ENCODE results near the gene ALDH1L2. TPM values are rescaled to one million over a fixed set of nuclear protein-coding genes. Genes with fewer than 3 reads are reported as not detected.

ALDH1L2 gene
- total and polyA plus RNA-seq, 4 donors: 1.6 to 35.2 (median 10.3) TPM

Other genes with a start within 250 kb of the ALDH1L2 start
- 100 to 1,000 TPM in 1 of 2 donors, 10 to 100 TPM in 1; 96.4 to 106 TPM for gene SLC41A2, start 126.2 kb downstream of the ALDH1L2 start, total RNA-seq
- gene SLC41A2, start 126.2 kb downstream of the ALDH1L2 start, polyA plus RNA-seq: 10 to 100 TPM; 10.8 to 27.4 TPM
- gene NOPCHAP1, start 98.1 kb downstream of the ALDH1L2 start, total RNA-seq: 10 to 100 TPM in 1 of 2 donors, 1 to 10 TPM in 1; 9.5 to 12.9 TPM
- gene NOPCHAP1, start 98.1 kb downstream of the ALDH1L2 start, polyA plus RNA-seq: 10 to 100 TPM in 1 of 2 donors, 1 to 10 TPM in 1; 6.8 to 12.6 TPM
- 10 to 100 TPM; 50.6 to 86.2 TPM for gene WASHC4, start 23.3 kb upstream of the ALDH1L2 start, total RNA-seq
- gene WASHC4, start 23.3 kb upstream of the ALDH1L2 start, polyA plus RNA-seq: 10 to 100 TPM; 11.5 to 23.7 TPM
- gene APPL2, start 151.7 kb upstream of the ALDH1L2 start, total RNA-seq: 10 to 100 TPM; 43.9 to 65.2 TPM
- gene APPL2, start 151.7 kb upstream of the ALDH1L2 start, polyA plus RNA-seq: 10 to 100 TPM; 15.0 to 48.8 TPM
- gene C12orf75, start 246.2 kb upstream of the ALDH1L2 start, total RNA-seq: 100 to 1,000 TPM in 1 of 2 donors, 10 to 100 TPM in 1; 75.9 to 153 TPM
- 100 to 1,000 TPM; 306 to 661 TPM for gene C12orf75, start 246.2 kb upstream of the ALDH1L2 start, polyA plus RNA-seq

Data from aorta (tissue), 4 donors.